HK-2 (cell line): ENCODE data around the gene TMEM187.

Experiments used
- DNase-seq: peaks from one replicate; pipeline ENCODE4 v3.0.0-alpha.2; 2018; ENCODE audit not compliant: unreplicated experiment

TMEM187 gene

GRCh38 chrX:154020536-154021115 lies 48.1 kb downstream of the TMEM187 start:
- peak; percentile 27 for DNase-seq

GRCh38 chrX:154021131-154021611 lies 48.6 kb downstream of the TMEM187 start:
- DNase-seq: peak; percentile 76

DNA sequence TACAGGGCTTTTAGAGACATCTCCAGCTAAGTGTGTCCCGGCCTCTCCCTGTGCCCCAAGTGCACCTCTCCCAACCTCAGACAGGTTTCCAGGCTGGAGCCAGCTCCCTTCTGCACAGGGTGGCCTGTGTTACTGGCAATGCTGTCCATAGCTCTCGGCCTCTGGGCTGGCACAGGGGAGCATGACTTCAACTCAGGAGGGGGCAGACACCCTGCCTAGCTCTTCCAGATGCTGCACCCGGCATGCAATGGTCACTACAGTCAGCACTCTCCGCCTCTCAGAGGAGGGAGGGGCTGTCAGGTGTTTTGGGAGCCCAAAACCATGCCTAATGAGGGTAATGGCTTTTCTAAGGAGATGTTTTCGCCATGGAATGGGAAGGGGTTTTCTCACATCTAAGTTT lies 49.6 kb downstream of the TMEM187 start:
- DNase-seq: no peak

DNA sequence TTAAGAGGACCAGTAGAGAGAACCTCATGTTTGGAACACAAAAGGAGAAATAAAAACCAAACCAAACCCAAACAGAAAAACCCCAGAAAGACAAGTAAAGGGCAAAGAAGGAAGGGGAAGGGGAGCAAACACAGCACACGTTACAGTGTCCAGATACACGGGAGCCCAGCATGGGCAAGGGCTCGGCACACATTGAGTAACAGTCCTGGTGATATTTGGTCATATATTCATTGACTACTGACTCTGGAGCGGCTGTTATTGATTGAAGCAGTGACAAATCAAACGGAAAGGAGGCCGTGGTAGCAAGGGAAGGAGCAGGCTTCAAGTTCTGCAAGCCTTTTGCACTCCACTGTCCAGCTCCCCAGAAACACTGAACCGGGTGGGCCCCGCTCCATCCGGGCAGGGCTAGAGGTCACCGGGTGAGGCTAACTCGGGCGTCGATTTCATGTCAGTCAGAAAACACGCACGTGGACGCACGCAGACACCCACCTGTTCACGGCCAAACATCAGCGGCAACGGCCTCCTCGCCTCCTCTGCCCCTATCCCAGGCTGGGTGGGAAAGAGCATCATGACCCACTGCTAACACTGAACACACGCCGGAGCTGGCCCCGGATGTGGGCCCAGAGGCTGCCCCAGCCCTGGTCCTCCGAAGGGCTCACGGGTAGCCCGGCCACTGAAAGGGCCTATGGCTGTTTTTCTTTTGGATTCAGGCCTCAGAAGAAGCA lies 50.9 kb downstream of the TMEM187 start:
- no peak for DNase-seq

DNA sequence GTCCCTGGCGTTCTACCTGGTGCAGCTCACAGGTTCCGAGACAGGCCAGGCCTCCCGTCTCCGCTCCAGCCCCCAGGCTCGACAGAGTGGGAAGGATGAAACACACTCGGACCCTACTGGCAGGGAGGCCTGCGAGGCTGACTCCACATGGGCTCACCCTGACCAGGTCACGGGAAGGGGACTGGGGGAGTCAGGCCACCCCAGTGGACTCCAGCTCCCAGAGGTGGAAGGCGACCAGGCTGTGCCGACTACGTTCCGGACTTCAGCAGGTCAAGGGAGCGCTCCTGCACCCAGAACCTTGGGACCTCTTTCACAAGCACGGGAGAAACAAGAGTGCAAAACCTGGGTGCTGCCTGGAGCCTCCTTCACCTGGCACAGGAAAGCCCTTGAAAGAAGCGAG lies 51.7 kb downstream of the TMEM187 start:
- no peak for DNase-seq

GRCh38 chrX:154025230-154025629 lies 52.7 kb downstream of the TMEM187 start:
- no peak for DNase-seq

- DNase-seq: no peak
These were observed 53.8 kb downstream of the TMEM187 start for GRCh38 chrX:154026136-154027021.

- no peak for DNase-seq
These were observed 54.5 kb downstream of the TMEM187 start for GRCh38 chrX:154027022-154027402.

DNA sequence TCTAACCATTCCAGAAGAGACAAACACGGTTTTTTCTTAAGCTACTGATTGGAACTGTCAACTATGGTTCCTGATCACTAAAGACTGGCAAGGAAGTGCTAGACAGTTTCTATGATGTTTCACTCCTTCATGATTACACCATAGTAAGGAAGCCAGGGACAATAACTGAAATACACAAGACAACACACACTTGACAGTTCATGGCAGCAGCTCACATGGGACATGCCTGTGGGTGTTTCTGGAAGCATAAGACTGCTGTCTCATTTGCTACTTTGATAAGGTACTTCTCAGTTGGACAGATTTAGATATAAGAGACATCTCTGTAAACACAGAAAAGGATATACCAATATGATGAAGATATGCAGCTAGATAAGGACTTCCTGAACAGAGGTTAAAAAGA lies 55.4 kb downstream of the TMEM187 start:
- DNase-seq: no peak

- no peak for DNase-seq
These were observed 56.1 kb downstream of the TMEM187 start for GRCh38 chrX:154028502-154029184.

GRCh38 chrX:154029439-154029838 lies 56.9 kb downstream of the TMEM187 start:
- DNase-seq: no peak

DNA sequence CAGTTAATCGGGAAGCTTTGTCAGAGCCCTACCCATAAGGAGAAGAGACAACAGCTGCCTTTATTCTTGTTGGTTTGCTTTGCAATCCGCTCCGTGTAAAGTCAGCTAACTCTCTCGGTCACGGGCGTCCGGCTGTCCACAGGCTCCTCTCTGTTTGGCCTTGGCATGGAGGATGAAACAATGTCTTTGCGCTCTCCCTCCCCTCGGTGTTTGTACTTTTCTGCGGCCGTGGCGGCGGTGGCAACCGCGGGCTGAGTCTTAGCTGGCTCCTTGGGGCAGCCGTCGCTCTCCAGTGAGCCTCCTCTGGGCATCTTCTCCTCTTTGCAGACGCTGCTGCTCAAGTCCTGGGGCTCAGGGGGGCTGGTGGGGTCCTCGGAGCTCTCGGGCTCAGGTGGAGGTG lies 57.7 kb downstream of the TMEM187 start:
- no peak for DNase-seq

DNA sequence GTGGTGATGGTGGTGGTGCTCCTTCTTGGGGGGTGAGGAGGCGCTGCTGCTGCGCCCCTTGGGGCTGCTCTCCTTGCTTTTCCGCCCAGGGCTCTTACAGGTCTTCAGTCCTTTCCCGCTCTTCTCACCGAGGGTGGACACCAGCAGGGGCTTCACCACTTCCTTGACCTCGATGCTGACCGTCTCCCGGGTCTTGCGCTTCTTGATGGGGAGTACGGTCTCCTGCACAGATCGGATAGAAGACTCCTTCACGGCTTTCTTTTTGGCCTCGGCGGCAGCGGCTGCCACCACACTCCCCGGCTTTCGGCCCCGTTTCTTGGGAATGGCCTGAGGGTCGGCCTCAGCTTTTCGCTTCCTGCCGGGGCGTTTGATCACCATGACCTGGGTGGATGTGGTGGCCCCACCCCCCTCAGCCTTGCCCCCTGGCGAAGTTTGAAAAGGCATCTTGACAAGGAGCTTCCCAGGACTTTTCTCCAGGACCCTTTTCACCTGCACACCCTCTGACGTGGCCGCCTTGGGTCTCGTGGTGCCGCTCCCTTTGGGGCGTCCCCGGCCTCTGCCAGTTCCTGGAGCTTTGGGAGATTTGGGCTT lies 58.3 kb downstream of the TMEM187 start:
- no peak for DNase-seq

GRCh38 chrX:154032160-154032559 lies 59.6 kb downstream of the TMEM187 start:
- DNase-seq: no peak

DNA sequence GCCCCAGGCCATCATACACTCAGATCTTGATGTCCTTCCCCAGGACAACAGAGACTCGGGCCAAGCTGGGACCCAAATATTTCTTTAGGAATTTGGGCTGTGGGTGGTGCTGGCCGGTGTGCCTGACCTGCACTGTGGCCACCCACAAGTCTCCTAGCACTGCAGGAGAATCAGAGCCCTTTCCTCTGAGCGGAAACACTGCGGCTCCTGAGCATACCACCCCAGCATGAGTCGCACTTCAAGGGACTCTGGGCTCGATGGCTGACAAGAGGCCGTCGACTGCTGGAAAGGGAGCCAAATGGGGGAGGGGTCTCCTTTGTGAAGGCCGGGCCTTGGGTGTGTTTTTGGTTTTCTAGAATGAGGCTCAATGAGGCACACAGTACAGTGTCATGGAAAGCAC lies 60.1 kb downstream of the TMEM187 start:
- no peak for DNase-seq
